ENCODE data around the gene PTGER2. TPM values are rescaled to one million over a fixed set of nuclear protein-coding genes. Genes with fewer than 3 reads are reported as not detected.

Gene PTGER2
- total and polyA plus RNA-seq, 11 donors = 0.15 to 4.1 (median 0.60) TPM

- Histone ChIP-seq H3K27me3 (no peaks in the 10 kb centered on the region), H3K4me1 (peaks cover 0 to 5% (median 0%) of the 10 kb centered on the region in 12 donors), H3K27ac (no peak overlapping the region), H3K9me3 (no peaks in the 10 kb centered on the region), H3K4me3 (no peak overlapping the region), H3K36me3 (no peaks in the 10 kb centered on the region)
- DNase-seq = no peak
- WGBS, 4 donors = 90 to 97% (median 95%) methylated on average over 2 of the region's 2 CpGs
- intact Hi-C loops (cut with DNase I) = no loop called here
- TF ChIP-seq POLR2A (IDR thresholded peaks at IDR 0.05) = no peak
- no peak for TF ChIP-seq CTCF (IDR thresholded peaks at IDR 0.05)
- ATAC-seq = no peak
Measured at GRCh38 chr14:52296378-52296777, 17.7 kb upstream of the PTGER2 start.

- Histone ChIP-seq H3K36me3 (no peaks in the 10 kb centered on the region), H3K27ac (no peak overlapping the region), H3K4me3 (no peak overlapping the region), H3K9me3 (no peaks in the 10 kb centered on the region), H3K27me3 (no peaks in the 10 kb centered on the region), H3K4me1 (peaks cover 0 to 9% (median 0%) of the 10 kb centered on the region in 12 donors)
- intact Hi-C loops (cut with DNase I) = loop anchor here in 2 of 10 donors (1.0 to 2.0 kb wide), 2 partner anchors 174 to 175 kb away; no protein-coding TSS in a partner anchor
- DNase-seq (no peak), ATAC-seq (no peak)
- TF ChIP-seq CTCF (IDR thresholded peaks at IDR 0.05) = no peak
- TF ChIP-seq POLR2A (IDR thresholded peaks at IDR 0.05) = no peak
- 93 to 94% (median 93%) methylated on average over 10 of the region's 10 CpGs for WGBS, 4 donors
Measured at GRCh38 chr14:52298795-52299194, 15.3 kb upstream of the PTGER2 start.

- DNase-seq = no peak
- Histone ChIP-seq H3K9me3 (no peaks in the 10 kb centered on the region), H3K27me3 (no peaks in the 10 kb centered on the region), H3K27ac (no peak overlapping the region), H3K36me3 (no peaks in the 10 kb centered on the region), H3K4me3 (no peak overlapping the region), H3K4me1 (peaks cover 0 to 9% (median 0%) of the 10 kb centered on the region in 12 donors)
- intact Hi-C loops (cut with DNase I) = loop anchor here (1.0 to 5.0 kb wide), 3 partner anchors 173 to 174 kb away; no protein-coding TSS in a partner anchor
- TF ChIP-seq CTCF (IDR thresholded peaks at IDR 0.05) (peak; percentile 55 to 82 (median 70)), POLR2A (IDR thresholded peaks at IDR 0.05) (no peak)
- peak; percentile 37 to 64 (median 52) for ATAC-seq
Measured at GRCh38 chr14:52299692-52300278, 14.3 kb upstream of the PTGER2 start.

- no peaks in the 10 kb centered on the region for H3K9me3 ChIP-seq
Measured at GRCh38 chr14:52303236-52303635, 10.9 kb upstream of the PTGER2 start.

More at GRCh38 chr14:52303236-52303635, 10.9 kb upstream of the PTGER2 start:
- no peaks in the 10 kb centered on the region for H3K27me3 ChIP-seq
- DNase-seq (no peak), ATAC-seq (no peak)
- no peak overlapping the region for H3K27ac ChIP-seq
- H3K4me1 ChIP-seq = peaks cover 0 to 18% (median 0%) of the 10 kb centered on the region in 12 donors
- H3K4me3 ChIP-seq = no peak overlapping the region
- TF ChIP-seq CTCF (IDR thresholded peaks at IDR 0.05) (no peak), POLR2A (IDR thresholded peaks at IDR 0.05) (no peak)
- intact Hi-C loops (cut with DNase I) = loop anchor here in 8 of 10 donors (5.0 kb wide), 1 partner anchor 169 kb away; no protein-coding TSS in a partner anchor
- no peaks in the 10 kb centered on the region for H3K36me3 ChIP-seq
- 70 to 76% (median 74%) methylated on average over 4 of the region's 4 CpGs for WGBS, 4 donors
